MCF 10A (cell line): ENCODE results near the gene COL13A1. TPM values are rescaled to one million over a fixed set of nuclear protein-coding genes. Genes with fewer than 3 reads are reported as not detected.
A peak's percentile ranks its signal among the peaks of the same experiment; 100 is the strongest.

Source experiments
- BruUV-seq: library from RNA; stranded (reverse); fragments of 400-500 nt; replicated peaks from 2 replicates; lab custom pipeline; 2021; lab: Mats Ljungman, UMichigan
- CTCF ChIA-PET: fragments of 300-600 bp; sonication (Branson Sonifier 250); formaldehyde crosslinking; extraction: SDS; loops from one replicate; lab custom pipeline; 2021; ENCODE audit warnings: antibody characterized with exemption, inconsistent platforms; lab: Yijun Ruan, JAX
- POLR2A ChIA-PET: fragments of 300-600, 350-650 bp; sonication (Branson Sonifier 250); formaldehyde crosslinking; extraction: SDS; loops from one replicate; lab custom pipeline; 2020; ENCODE audit warnings: antibody characterized with exemption, inconsistent platforms; lab: Yijun Ruan, JAX
- DNase-seq: peaks from one replicate; pipeline ENCODE4 v3.0.0-alpha.2; 2018; ENCODE audit not compliant: unreplicated experiment
- H3K27ac Mint-ChIP-seq: one replicate; pipeline ENCODE4 v1.8.0; 2022; ENCODE audit warnings: mild to moderate bottlenecking, low read depth, mixed read lengths; ENCODE audit not compliant: unreplicated experiment
- H3K27me3 Mint-ChIP-seq: one replicate; pipeline ENCODE4 v1.8.0; 2022; ENCODE audit warnings: mixed read lengths; ENCODE audit not compliant: insufficient read depth, unreplicated experiment
- H3K36me3 Mint-ChIP-seq: one replicate; pipeline ENCODE4 v1.8.0; 2022; ENCODE audit warnings: mild to moderate bottlenecking, moderate library complexity, mixed read lengths; ENCODE audit not compliant: insufficient read depth, unreplicated experiment
- H3K4me1 Mint-ChIP-seq: one replicate; pipeline ENCODE4 v1.8.0; 2022; ENCODE audit warnings: mixed read lengths; ENCODE audit not compliant: insufficient read depth, unreplicated experiment
- H3K4me3 Mint-ChIP-seq: one replicate; pipeline ENCODE4 v1.8.0; 2022; ENCODE audit warnings: mild to moderate bottlenecking, moderate library complexity, mixed read lengths; ENCODE audit not compliant: unreplicated experiment
- H3K9me3 Mint-ChIP-seq: one replicate; pipeline ENCODE4 v1.8.0; 2022; ENCODE audit warnings: mixed read lengths; ENCODE audit not compliant: unreplicated experiment
- CTCF ChIP-seq: fragments of 200-600 bp; IDR thresholded peaks from one replicate; pipeline ENCODE4 v1.8.0; 2022; ENCODE audit warnings: antibody characterized with exemption, mild to moderate bottlenecking; ENCODE audit not compliant: unreplicated experiment
- intact Hi-C: fragments of 100-400 bp; cut with micrococcal nuclease; formaldehyde crosslinking; loops from 2 replicates; pipeline ENCODE4 v1.14.1; 2022
- total RNA-seq: library from RNA; stranded (reverse); gene quantifications from 2 replicates; pipeline ENCODE4 v1.2.3, GENCODE V29; 2022

The COL13A1 gene
- total RNA-seq, 1 experiment from 2014 or later = 0.47 TPM

GRCh38 chr10:69860271-69860670 lies 58.6 kb downstream of the COL13A1 start:
- H3K9me3 Mint-ChIP-seq = no peaks in the 10 kb centered on the region
- CTCF ChIA-PET = interaction anchor here (0.6 to 1.7 kb wide), 2 partner anchors 12 to 255 kb away, joined by 4 to 7 read pairs; no protein-coding TSS in a partner anchor

GRCh38 chr10:69861251-69862240 lies 59.8 kb downstream of the COL13A1 start:
- Mint-ChIP-seq H3K36me3 (no peaks in the 10 kb centered on the region), H3K4me3 (no peak overlapping the region), H3K27ac (peak overlapping the region; percentile 29), H3K4me1 (peaks cover 15% of the 10 kb centered on the region), H3K27me3 (no peaks in the 10 kb centered on the region), H3K9me3 (no peaks in the 10 kb centered on the region)
- peak; percentile 14 for TF ChIP-seq CTCF
- ChIA-PET CTCF (interaction anchor here (0.5 to 2.1 kb wide), 9 partner anchors 10 to 165 kb away, joined by 3 to 14 read pairs (median 4); no protein-coding TSS in a partner anchor), POLR2A (interaction anchor here (0.6 to 1.3 kb wide), 6 partner anchors 30 to 309 kb away, joined by 3 to 4 read pairs (median 4); partner anchors contain the start of gene SAR1A)
- DNase-seq = peak; percentile 94
- no TSS peak for BruUV-seq
- intact Hi-C loops = loop anchor here (1.0 kb wide), 1 partner anchor 53 kb away; no protein-coding TSS in a partner anchor

More at GRCh38 chr10:69860271-69860670, 58.6 kb downstream of the COL13A1 start:
- Mint-ChIP-seq H3K4me3 (no peak overlapping the region), H3K36me3 (no peaks in the 10 kb centered on the region), H3K27ac (no peak overlapping the region), H3K27me3 (no peaks in the 10 kb centered on the region), H3K4me1 (peaks cover 15% of the 10 kb centered on the region)
- intact Hi-C loops = no loop called here
- POLR2A ChIA-PET = no interaction called here
- DNase-seq = no peak
- no TSS peak for BruUV-seq
- no peak for TF ChIP-seq CTCF

GRCh38 chr10:69862882-69863530 lies 61.3 kb downstream of the COL13A1 start:
- ChIA-PET CTCF (interaction anchor here (0.5 to 2.1 kb wide), 4 partner anchors 20 to 60 kb away, joined by 3 to 9 read pairs (median 4); no protein-coding TSS in a partner anchor), POLR2A (no interaction called here)
- no TSS peak for BruUV-seq
- Mint-ChIP-seq H3K36me3 (no peaks in the 10 kb centered on the region), H3K4me3 (no peak overlapping the region), H3K9me3 (no peaks in the 10 kb centered on the region), H3K27me3 (no peaks in the 10 kb centered on the region), H3K27ac (no peak overlapping the region), H3K4me1 (peaks cover 15% of the 10 kb centered on the region)
- intact Hi-C loops = no loop called here
- TF ChIP-seq CTCF = no peak
- no peak for DNase-seq
